Measurements from ENCODE around the gene PCID2. TPM values are rescaled to one million over a fixed set of nuclear protein-coding genes. Genes with fewer than 3 reads are reported as not detected.

PCID2 gene
- total and polyA plus RNA-seq, 2 of the 13 experiments (the other 11 are each of a cell fraction or from before 2014, with no cell fraction given) = 65.0 to 111 TPM

- TF ChIP-seq MAZ (IDR thresholded peaks at IDR 0.05; ENCODE audit: borderline replicate concordance, low read depth, low read length) (no peak), MAZ (CRISPR knock-in tag; IDR thresholded peaks at IDR 0.05; ENCODE audit: low read depth) (peak; percentile 62; the same call in 1 of the 2 replicates), ADNP (CRISPR knock-in tag; IDR thresholded peaks at IDR 0.05) (no peak), STAG1 (CRISPR knock-in tag; IDR thresholded peaks at IDR 0.05) (no peak), ZNF674 (CRISPR knock-in tag; IDR thresholded peaks at IDR 0.05; ENCODE audit: low read depth) (no peak), ZNF574 (CRISPR knock-in tag; IDR thresholded peaks at IDR 0.05) (peak; percentile 38; the same call in 1 of the 2 replicates), HMGXB4 (CRISPR knock-in tag; IDR thresholded peaks at IDR 0.05; ENCODE audit: borderline replicate concordance in 1 of 2, low read depth in 1 of 2) (no peak), BRD4 (CRISPR knock-in tag; IDR thresholded peaks at IDR 0.05) (no peak), ZBTB33 (CRISPR knock-in tag; IDR thresholded peaks at IDR 0.05) (peak; percentile 97), CCAR2 (optimal IDR thresholded peaks at IDR 0.05; ENCODE audit: low read depth, low read length) (no peak), THAP11 (CRISPR knock-in tag; IDR thresholded peaks at IDR 0.05) (peak; percentile 49; the same call in 1 of the 2 replicates), CREB1 (IDR thresholded peaks at IDR 0.05) (peak; percentile 61), CREB1 (CRISPR knock-in tag; IDR thresholded peaks at IDR 0.05) (peak; percentile 65; the same call in 1 of the 2 replicates), SOX5 (CRISPR knock-in tag; IDR thresholded peaks at IDR 0.05; ENCODE audit: borderline replicate concordance) (peak; percentile 95), ZNF512 (CRISPR knock-in tag; IDR thresholded peaks at IDR 0.05) (no peak), NBN (conservative IDR thresholded peaks at IDR 0.05) (no peak), ZNF569 (CRISPR knock-in tag; IDR thresholded peaks at IDR 0.05; ENCODE audit: borderline replicate concordance) (no peak), ZBTB8A (CRISPR knock-in tag; IDR thresholded peaks at IDR 0.05; ENCODE audit: borderline replicate concordance, low read depth) (no peak), IRF2 (CRISPR knock-in tag; IDR thresholded peaks at IDR 0.05) (peak; percentile 61; the same call in 1 of the 2 replicates), FLYWCH1 (CRISPR knock-in tag; IDR thresholded peaks at IDR 0.05) (no peak), ZNF33B (CRISPR knock-in tag; IDR thresholded peaks at IDR 0.05) (no peak)
Measured at GRCh38 chr13:113183450-113184129, 24.9 kb downstream of the PCID2 start (continued).

All from HepG2 (cell line).